Endodermal cell (in vitro differentiated cells): ENCODE results near the gene CTNS. TPM values are rescaled to one million over a fixed set of nuclear protein-coding genes. Genes with fewer than 3 reads are reported as not detected.

Experiments
- DNase-seq: peaks from one replicate; pipeline ENCODE4 v3.0.0-alpha.2; 2017
- H3K27ac ChIP-seq: 2 replicates; pipeline ENCODE4 v1.5.1; 2013; ENCODE audit warnings: mild to moderate bottlenecking, low read depth, low read length, moderate library complexity
- H3K27me3 ChIP-seq: 2 replicates; pipeline ENCODE4 v1.6.1; 2013; ENCODE audit warnings: mild to moderate bottlenecking, low read length, moderate library complexity; ENCODE audit not compliant: insufficient read depth, control insufficient read depth, poor library complexity, severe bottlenecking
- H3K36me3 ChIP-seq: 2 replicates; pipeline ENCODE4 v1.7.0; 2013; ENCODE audit warnings: mild to moderate bottlenecking, low read length, moderate library complexity; ENCODE audit not compliant: control insufficient read depth, insufficient read depth
- H3K4me1 ChIP-seq: one replicate; pipeline ENCODE4 v1.7.0; 2013; ENCODE audit warnings: low read length; ENCODE audit not compliant: control insufficient read depth, insufficient read depth
- H3K4me3 ChIP-seq: 2 replicates; pipeline ENCODE4 v1.5.1; 2013; ENCODE audit warnings: mild to moderate bottlenecking, low read length, moderate library complexity
- H3K9ac ChIP-seq: 2 replicates; pipeline ENCODE4 v1.6.1; 2013; ENCODE audit warnings: mild to moderate bottlenecking, low read length, moderate library complexity; ENCODE audit not compliant: poor library complexity, severe bottlenecking; ENCODE audit errors: extremely low read depth
- H3K9me3 ChIP-seq: 2 replicates; pipeline ENCODE4 v1.6.1; 2013; ENCODE audit warnings: mild to moderate bottlenecking, low read length, moderate library complexity; ENCODE audit not compliant: control insufficient read depth
- H3K27ac Mint-ChIP-seq: 2 replicates; pipeline ENCODE4 v1.8.0; 2020; ENCODE audit warnings: mixed read lengths
- H3K27me3 Mint-ChIP-seq: 2 replicates; pipeline ENCODE4 v1.8.0; 2021; ENCODE audit warnings: mild to moderate bottlenecking, mixed read lengths; ENCODE audit not compliant: insufficient read depth
- H3K36me3 Mint-ChIP-seq: 2 replicates; pipeline ENCODE4 v1.8.0; 2020; ENCODE audit warnings: low read depth, mixed read lengths
- H3K4me1 Mint-ChIP-seq: 2 replicates; pipeline ENCODE4 v1.8.0; 2020; ENCODE audit warnings: mixed read lengths
- H3K4me3 Mint-ChIP-seq: 2 replicates; pipeline ENCODE4 v1.8.0; 2020; ENCODE audit warnings: mild to moderate bottlenecking, moderate library complexity, mixed read lengths
- H3K9me3 Mint-ChIP-seq: 2 replicates; pipeline ENCODE4 v1.8.0; 2020; ENCODE audit warnings: mild to moderate bottlenecking, mixed read lengths
- WGBS, 2 experiments: methylation state at CpG; one replicate each; pipeline versions ENCODE4 v1.1.5 to v1.1.7; 2013; ENCODE audit warnings: missing lambda C conversion rate in 2 of 2, mixed read lengths in 1 of 2; ENCODE audit not compliant: insufficient coverage in 1 of 2, insufficient read length in 1 of 2; 5-methylcytosine and 5-hydroxymethylcytosine counted together
- long read RNA-seq, 4 experiments: library from polyadenylated mRNA in 2 of 4; library from RNA in 1 of 4; library from capped mRNA in 1 of 4; stranded (forward) in 3 of 4; unstranded in 1 of 4; transcript quantifications; one replicate each; pipeline ENCODE4 v2.0.0, GENCODE V29; 2020 to 2021; ENCODE audit warnings: inconsistent platforms in 1 of 4
- polyA plus RNA-seq, 2 experiments: library from polyadenylated mRNA; stranded (reverse); fragments of 50-300 nt; gene quantifications; one replicate each; pipeline ENCODE4 v1.2.3, GENCODE V29; 2013
- total RNA-seq, 2 donors: library from RNA; stranded (reverse); fragmentation: NEBNext Ultra II Directional in 1 of 2; extraction: Animal tissue kit (Norgen Biotek cat#: 25700) in 1 of 2; gene quantifications; 2 replicates in 1 of 2; 3 replicates in 1 of 2; pipeline ENCODE4 v1.2.1, GENCODE V29; 2021
- TF ChIP-seq, protein P1 (sequence below): fragments of 200-600 bp; sonication (generic); conservative IDR thresholded peaks from 2 replicates; pipeline ENCODE4 v1.5.0; 2021; ENCODE audit warnings: antibody characterized with exemption, mild to moderate bottlenecking

CTNS gene
- 10 to 100 TPM; 17.2 to 18.8 TPM for total RNA-seq
- polyA plus RNA-seq (2013, experiment 1 of 2): 16.9 TPM
- 14.1 TPM for polyA plus RNA-seq (2013, experiment 2 of 2)
- long read RNA-seq, experiment 1, partial matches to known transcripts: 5 of 13 reads
- long read RNA-seq, experiment 1, other reads (novel, unspliced or antisense): 6 of 13 reads
- long read RNA-seq, experiment 2, transcript CTNS-201 (12 exons, 2,866 nt): major isoform, 6 of 23 reads
- long read RNA-seq, experiment 2, partial matches to known transcripts: 3 of 23 reads
- long read RNA-seq, experiment 2, other reads (novel, unspliced or antisense): 14 of 23 reads
- long read RNA-seq, experiment 3, transcript CTNS-201 (12 exons, 2,866 nt): major isoform, 59 of 147 reads
- long read RNA-seq, experiment 3, partial matches to known transcripts: 9 of 147 reads
- long read RNA-seq, experiment 3, other reads (novel, unspliced or antisense): 79 of 147 reads
- long read RNA-seq, experiment 4, partial matches to known transcripts: 1 of 10 reads
- long read RNA-seq, experiment 4, other reads (novel, unspliced or antisense): 7 of 10 reads

DNA sequence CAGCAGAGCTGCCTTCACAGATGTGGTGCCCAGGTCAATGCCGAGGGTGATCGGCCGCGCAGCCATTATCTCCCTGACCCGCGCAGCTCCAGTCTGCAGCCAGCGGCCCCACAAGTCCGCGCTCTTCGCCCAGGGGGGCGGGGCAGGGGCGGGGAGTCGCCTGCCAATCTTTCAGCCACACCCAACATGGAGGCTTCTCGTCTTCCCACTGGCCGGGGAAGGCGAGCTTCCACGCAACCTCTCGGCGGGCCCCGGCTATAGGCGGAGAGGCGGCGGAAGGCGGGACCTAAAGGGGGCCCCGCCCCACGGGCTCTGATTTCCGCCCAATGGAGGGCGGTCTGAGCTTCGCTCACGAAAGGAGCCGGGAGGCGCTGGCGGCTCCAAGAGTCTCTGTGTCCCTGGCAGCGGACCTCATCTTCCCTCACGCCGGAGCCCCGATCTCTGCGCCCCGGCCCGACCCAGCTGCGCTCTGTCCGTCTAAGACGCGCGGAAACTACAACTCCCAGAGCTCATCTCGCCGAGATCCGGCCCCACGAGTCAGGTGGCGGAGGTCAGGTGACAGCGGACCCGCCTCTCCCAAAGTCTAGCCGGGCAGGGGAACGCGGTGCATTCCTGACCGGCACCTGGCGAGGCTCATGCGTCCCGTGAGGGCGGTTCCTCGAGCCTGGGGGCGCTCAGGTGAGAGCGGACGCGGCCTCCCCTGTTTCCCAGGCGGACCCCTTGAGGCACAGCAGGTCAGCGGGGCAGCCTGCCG is at the start of gene CTNS, which contains the start of gene SHPK:
Gene CTNS, plus strand, starts transcription at position 607 of the 754 bp plus-strand sequence. CDS start 3,447 bp downstream, outside the sequence.
Gene SHPK, minus strand, starts transcription at position 97 of the 754 bp plus-strand sequence. Its CDS starts 31 bp downstream, at position 66.
- peak within 1 kb of the TSS; percentile 77 for H3K9ac ChIP-seq
- peaks cover 26% of the 10 kb centered on the region for H3K4me1 Mint-ChIP-seq
- no peaks in the 10 kb centered on the region for H3K27me3 Mint-ChIP-seq
- H3K27me3 ChIP-seq: no peaks in the 10 kb centered on the region
- peaks cover 29% of the 10 kb centered on the region for H3K36me3 Mint-ChIP-seq
- peak; percentile 100 for DNase-seq
- TF ChIP-seq, protein P1, sequence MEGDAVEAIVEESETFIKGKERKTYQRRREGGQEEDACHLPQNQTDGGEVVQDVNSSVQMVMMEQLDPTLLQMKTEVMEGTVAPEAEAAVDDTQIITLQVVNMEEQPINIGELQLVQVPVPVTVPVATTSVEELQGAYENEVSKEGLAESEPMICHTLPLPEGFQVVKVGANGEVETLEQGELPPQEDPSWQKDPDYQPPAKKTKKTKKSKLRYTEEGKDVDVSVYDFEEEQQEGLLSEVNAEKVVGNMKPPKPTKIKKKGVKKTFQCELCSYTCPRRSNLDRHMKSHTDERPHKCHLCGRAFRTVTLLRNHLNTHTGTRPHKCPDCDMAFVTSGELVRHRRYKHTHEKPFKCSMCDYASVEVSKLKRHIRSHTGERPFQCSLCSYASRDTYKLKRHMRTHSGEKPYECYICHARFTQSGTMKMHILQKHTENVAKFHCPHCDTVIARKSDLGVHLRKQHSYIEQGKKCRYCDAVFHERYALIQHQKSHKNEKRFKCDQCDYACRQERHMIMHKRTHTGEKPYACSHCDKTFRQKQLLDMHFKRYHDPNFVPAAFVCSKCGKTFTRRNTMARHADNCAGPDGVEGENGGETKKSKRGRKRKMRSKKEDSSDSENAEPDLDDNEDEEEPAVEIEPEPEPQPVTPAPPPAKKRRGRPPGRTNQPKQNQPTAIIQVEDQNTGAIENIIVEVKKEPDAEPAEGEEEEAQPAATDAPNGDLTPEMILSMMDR: no peak
- H3K27ac ChIP-seq: peak within 1 kb of the TSS; percentile 40
- 0 to 1% methylated on average over 49 to 68 of the region's 68 CpGs for WGBS, 2 experiments
- H3K4me3 ChIP-seq: peak within 1 kb of the TSS; percentile 93
- H3K4me1 ChIP-seq: peaks cover 9% of the 10 kb centered on the region
- H3K4me3 Mint-ChIP-seq: peak within 1 kb of the TSS; percentile 92
- no peaks in the 10 kb centered on the region for H3K9me3 Mint-ChIP-seq
- H3K9me3 ChIP-seq: no peaks in the 10 kb centered on the region
- H3K36me3 ChIP-seq: peaks cover 27% of the 10 kb centered on the region
- H3K27ac Mint-ChIP-seq: peak within 1 kb of the TSS; percentile 99

DNA sequence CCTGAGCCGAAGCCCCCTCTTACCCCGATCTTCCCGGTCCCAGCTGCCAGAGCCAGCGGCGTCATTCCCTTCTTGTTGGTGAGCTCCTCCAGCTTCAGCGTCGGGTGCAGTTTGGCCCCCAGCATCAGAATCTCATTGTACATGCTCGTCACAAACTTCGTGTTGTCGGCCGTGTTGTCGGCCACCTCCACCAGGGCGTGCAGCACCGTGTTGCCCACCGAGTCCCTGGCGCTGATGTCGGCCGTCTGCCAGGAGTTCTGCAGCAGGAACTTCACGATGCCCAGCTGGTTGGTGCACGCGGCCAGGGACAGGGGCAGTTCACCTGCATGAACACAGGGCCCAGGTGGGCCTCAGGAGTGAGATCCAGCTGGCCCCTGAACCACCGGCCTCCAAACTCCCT is 46.8 kb upstream of the CTNS start:
- H3K9me3 ChIP-seq: no peaks in the 10 kb centered on the region
- TF ChIP-seq, protein P1: no peak
- no peaks in the 10 kb centered on the region for H3K27me3 ChIP-seq
- H3K36me3 ChIP-seq: peaks cover 12% of the 10 kb centered on the region
- Mint-ChIP-seq H3K9me3 (no peaks in the 10 kb centered on the region), H3K36me3 (peaks cover 32% of the 10 kb centered on the region), H3K27ac (no peak overlapping the region), H3K27me3 (no peaks in the 10 kb centered on the region), H3K4me1 (no peaks in the 10 kb centered on the region), H3K4me3 (no peak overlapping the region)
- H3K27ac ChIP-seq: no peak overlapping the region
- no peak overlapping the region for H3K9ac ChIP-seq
- no peak overlapping the region for H3K4me3 ChIP-seq
- peak; percentile 44 for DNase-seq
- 96 to 97% methylated on average over 11 to 22 of the region's 22 CpGs for WGBS, 2 experiments
- no peaks in the 10 kb centered on the region for H3K4me1 ChIP-seq

DNA sequence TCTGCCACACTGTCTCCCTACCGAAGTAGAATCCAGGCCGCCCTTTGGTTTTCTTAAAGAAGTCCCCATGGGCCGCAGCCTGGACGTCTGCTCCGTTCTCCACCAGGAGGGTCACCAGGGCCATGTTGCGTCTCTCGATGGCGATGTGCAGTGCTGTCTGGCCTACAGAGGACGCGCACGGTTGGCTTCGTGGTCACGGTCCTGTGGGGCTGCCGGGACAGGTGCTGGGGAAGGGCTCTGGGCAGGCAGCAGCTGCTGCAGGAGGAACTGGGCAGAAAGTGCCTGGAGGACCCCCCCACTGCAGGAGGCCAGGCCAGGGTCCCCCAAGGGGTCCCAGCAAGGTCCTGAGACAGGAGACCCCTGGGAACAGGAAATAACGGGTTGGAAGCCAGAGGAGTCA is 46.3 kb upstream of the CTNS start:
- Histone ChIP-seq H3K9ac (no peak overlapping the region), H3K4me3 (no peak overlapping the region), H3K27ac (no peak overlapping the region), H3K27me3 (no peaks in the 10 kb centered on the region), H3K9me3 (no peaks in the 10 kb centered on the region), H3K4me1 (no peaks in the 10 kb centered on the region), H3K36me3 (peaks cover 12% of the 10 kb centered on the region)
- Mint-ChIP-seq H3K4me3 (no peak overlapping the region), H3K9me3 (no peaks in the 10 kb centered on the region), H3K4me1 (no peaks in the 10 kb centered on the region), H3K36me3 (peaks cover 32% of the 10 kb centered on the region), H3K27me3 (no peaks in the 10 kb centered on the region), H3K27ac (no peak overlapping the region)
- WGBS, 2 experiments: 96 to 97% methylated on average over 15 of the region's 15 CpGs
- TF ChIP-seq, protein P1: no peak
- DNase-seq: peak; percentile 45
